ENCODE results near the gene RBM22. TPM values are rescaled to one million over a fixed set of nuclear protein-coding genes. Genes with fewer than 3 reads are reported as not detected.

RBM22 gene
- total and polyA plus RNA-seq, 2 of the 8 experiments (the other 6 are each of a cell fraction or from before 2014, with no cell fraction given), result 20.8 to 33.9 TPM

- H2BK12ac ChIP-seq (ENCODE audit: low read depth, low read length), result no peak overlapping the region
- H3K14ac ChIP-seq (ENCODE audit: insufficient read length), result no peak overlapping the region
- DNase-seq (ENCODE audit: low read depth in 1 of 2, low spot score in 2 of 2) (no peak), FAIRE-seq (no peak)
- no peaks in the 10 kb centered on the region for H3K9me3 ChIP-seq (ENCODE audit: insufficient read depth in 2 of 2, low read depth in 1 of 2, low read length in 1 of 2)
- H4K8ac ChIP-seq (ENCODE audit: extremely low read depth, insufficient read depth, low read length), result no peak overlapping the region
- H4K91ac ChIP-seq (replicated peaks; ENCODE audit: insufficient read length, low read length), result no peak overlapping the region
- no peak overlapping the region for H3K4me2 ChIP-seq (ENCODE audit: insufficient read depth in 1 of 2, low read depth in 2 of 2, low read length in 2 of 2)
- H3K27ac ChIP-seq (ENCODE audit: low read depth, low read length), result no peak overlapping the region
- H3K4me1 ChIP-seq (replicated peaks in 1 of 4; ENCODE audit: control insufficient read depth in 3 of 4, insufficient read depth in 4 of 4, low read length in 3 of 4), result peaks cover 0 to 11% (median under 1%) of the 10 kb centered on the region in 4 experiments; a peak in 4 of 7 replicates
- no peak overlapping the region for H3K56ac ChIP-seq (replicated peaks; ENCODE audit: insufficient read length, low read depth, low read length)
- H3K79me1 ChIP-seq (ENCODE audit: low read depth, low read length), result no peaks in the 10 kb centered on the region
- H2AK5ac ChIP-seq (ENCODE audit: low read depth, low read length), result no peak overlapping the region
- no peak overlapping the region for H4K5ac ChIP-seq (ENCODE audit: insufficient read length, low read depth, low read length)
- no peak overlapping the region for H3K9ac ChIP-seq (replicated peaks in 1 of 4; ENCODE audit: extremely low read depth in 1 of 4, low read depth in 3 of 4, low read length in 3 of 4)
- no peaks in the 10 kb centered on the region for H3K23me2 ChIP-seq (ENCODE audit: low read depth, low read length)
- POLR2A ChIA-PET (ENCODE audit: partially characterized antibody), result interaction anchor here (0.8 to 3.0 kb wide), 3 partner anchors 37 to 80 kb away, joined by 3 to 9 read pairs (median 3); partner anchors contain the start of gene RBM22
- no peaks in the 10 kb centered on the region for H3K79me2 ChIP-seq (ENCODE audit: control insufficient read depth in 1 of 2, insufficient read depth in 2 of 2, low read length in 2 of 2)
- no peak for TF ChIP-seq TEAD4 (IDR thresholded peaks at IDR 0.05; ENCODE audit: low read depth, low read length)
- TF ChIP-seq BACH1 (IDR thresholded peaks at IDR 0.05; ENCODE audit: low read length), result no peak
- no peak for TF ChIP-seq RXRA (IDR thresholded peaks at IDR 0.05; ENCODE audit: insufficient read depth, low read depth, low read length)
- TF ChIP-seq RAD21 (IDR thresholded peaks at IDR 0.05 in 1 of 2, conservative IDR thresholded peaks at IDR 0.05 in 1 of 2; ENCODE audit: low read depth in 2 of 2, low read length in 2 of 2), result no peak
- no peak for TF ChIP-seq SIX5 (IDR thresholded peaks at IDR 0.05; ENCODE audit: low read depth, low read length)
- no peak for TF ChIP-seq CREB1 (IDR thresholded peaks at IDR 0.05)
- no peak for TF ChIP-seq YY1 (IDR thresholded peaks at IDR 0.05; ENCODE audit: low read depth, low read length)
- no peak for TF ChIP-seq CEBPB (IDR thresholded peaks at IDR 0.05; ENCODE audit: low read depth, low read length)
- no peak for TF ChIP-seq SIRT6 (IDR thresholded peaks at IDR 0.05; ENCODE audit: low read length)
- no peak for TF ChIP-seq CBX8 (IDR thresholded peaks at IDR 0.05; ENCODE audit: borderline replicate concordance, low read depth, low read length)
- no peak overlapping the region for H3K4me3 ChIP-seq (ENCODE audit: extremely low read depth in 1 of 4, insufficient read depth in 2 of 4, low read depth in 3 of 4, low read length in 4 of 4)
- H2BK120ac ChIP-seq (replicated peaks; ENCODE audit: low read depth, low read length), result no peak overlapping the region
- H3K18ac ChIP-seq (ENCODE audit: extremely low read depth, low read length), result no peak overlapping the region
- H3K4ac ChIP-seq (replicated peaks; ENCODE audit: insufficient read length, low read depth, low read length), result no peak overlapping the region
- H2AFZ ChIP-seq (ENCODE audit: low read length), result no peak overlapping the region
- H2BK15ac ChIP-seq (ENCODE audit: low read length), result no peak overlapping the region
- peaks cover 0 to 2% of the 10 kb centered on the region in 2 experiments for H4K20me1 ChIP-seq (replicated peaks in 1 of 2; ENCODE audit: control insufficient read depth in 1 of 2, insufficient read depth in 2 of 2, low read length in 2 of 2)
- 87% methylated on average over 3 of the region's 3 CpGs; no CpG with 5 or more reads in 1 of the 2 experiments for WGBS, 2 experiments (ENCODE audit: extremely low coverage in 1 of 2, insufficient coverage in 1 of 2, insufficient read length in 1 of 2, insufficient replicate concordance in 2 of 2, low coverage in 1 of 2, low lambda C conversion rate in 2 of 2, missing lambda C conversion rate in 1 of 2)
- peaks cover 0 to 9% (median 0%) of the 10 kb centered on the region in 4 experiments; a peak in 1 of 8 replicates for H3K36me3 ChIP-seq (ENCODE audit: control insufficient read depth in 2 of 4, insufficient read depth in 4 of 4, low read length in 3 of 4)
- no peak overlapping the region for H2BK5ac ChIP-seq (ENCODE audit: low read depth, low read length)
- CTCF ChIA-PET (ENCODE audit: partially characterized antibody), result interaction anchor here (0.7 to 20.1 kb wide), 8 partner anchors 10 to 226 kb away, joined by 3 to 303 read pairs (median 4); partner anchors contain the start of genes RBM22 and SYNPO
- no peak overlapping the region for H3K23ac ChIP-seq (ENCODE audit: insufficient read length)
- H3K27me3 ChIP-seq (replicated peaks in 1 of 4; ENCODE audit: control insufficient read depth in 3 of 4, extremely low read depth in 1 of 4, insufficient read depth in 3 of 4, low read length in 3 of 4), result no peaks in the 10 kb centered on the region
- no peak overlapping the region for H2BK20ac ChIP-seq (ENCODE audit: low read length)
Observed at GRCh38 chr5:150663936-150664335, 36.9 kb downstream of the RBM22 start.

Data from H1 (cell line).